Rectal smooth muscle tissue (tissue), 1 donor: ENCODE results near the gene BOLA1.
"Not testable (repeated sequence)": the region's sequence is repeated elsewhere in the genome, so short reads cannot be mapped to it uniquely, and the experiment has no call there.

Experiments
- H3K27ac ChIP-seq: one replicate; pipeline ENCODE4 v1.7.0; 2013; ENCODE audit warnings: low read depth, low read length, inconsistent platforms
- H3K27me3 ChIP-seq: one replicate; pipeline ENCODE4 v1.7.0; 2013; ENCODE audit warnings: low read length; ENCODE audit not compliant: control insufficient read depth, insufficient read depth
- H3K36me3 ChIP-seq: one replicate; pipeline ENCODE4 v1.7.0; 2013; ENCODE audit warnings: low read length; ENCODE audit not compliant: control insufficient read depth, insufficient read depth
- H3K4me1 ChIP-seq: one replicate; pipeline ENCODE4 v1.7.0; 2013; ENCODE audit warnings: low read length; ENCODE audit not compliant: control insufficient read depth, insufficient read depth
- H3K4me3 ChIP-seq: one replicate; pipeline ENCODE4 v1.7.0; 2013; ENCODE audit warnings: low read length
- H3K9ac ChIP-seq: one replicate; pipeline ENCODE4 v1.7.0; 2013; ENCODE audit warnings: low read length

BOLA1 gene

GRCh38 chr1:149938668-149939003 lies 39.3 kb downstream of the BOLA1 start:
- H3K27me3 ChIP-seq, H3K36me3 ChIP-seq, H3K9ac ChIP-seq: not testable (repeated sequence)
- Histone ChIP-seq H3K4me3 (peak overlapping the region; percentile 52), H3K27ac (peak overlapping the region; percentile 86), H3K4me1 (peaks cover 24% of the 10 kb centered on the region)

- no peak overlapping the region for H3K9ac ChIP-seq
- no peak overlapping the region for H3K4me3 ChIP-seq
- H3K27ac ChIP-seq: no peak overlapping the region
- peaks cover 4% of the 10 kb centered on the region for H3K36me3 ChIP-seq
- H3K4me1 ChIP-seq: peaks cover 22% of the 10 kb centered on the region
- H3K27me3 ChIP-seq: no peaks in the 10 kb centered on the region
These were observed 41.1 kb downstream of the BOLA1 start for GRCh38 chr1:149940427-149940826.

- Histone ChIP-seq H3K27ac (no peak overlapping the region), H3K36me3 (peaks cover 6% of the 10 kb centered on the region), H3K4me3 (no peak overlapping the region), H3K9ac (no peak overlapping the region), H3K27me3 (no peaks in the 10 kb centered on the region), H3K4me1 (peaks cover 16% of the 10 kb centered on the region)
These were observed 42.8 kb downstream of the BOLA1 start for GRCh38 chr1:149942207-149942606.

GRCh38 chr1:149942885-149943284 lies 43.5 kb downstream of the BOLA1 start:
- H3K4me3 ChIP-seq: no peak overlapping the region
- H3K36me3 ChIP-seq: peaks cover 6% of the 10 kb centered on the region
- peaks cover 10% of the 10 kb centered on the region for H3K4me1 ChIP-seq
- H3K27ac ChIP-seq: no peak overlapping the region
- no peak overlapping the region for H3K9ac ChIP-seq
- H3K27me3 ChIP-seq: no peaks in the 10 kb centered on the region

- Histone ChIP-seq H3K36me3 (peaks cover 13% of the 10 kb centered on the region), H3K4me3 (no peak overlapping the region), H3K4me1 (no peaks in the 10 kb centered on the region), H3K9ac (no peak overlapping the region), H3K27me3 (no peaks in the 10 kb centered on the region), H3K27ac (no peak overlapping the region)
These were observed 45.8 kb downstream of the BOLA1 start for GRCh38 chr1:149945206-149945605.

- no peaks in the 10 kb centered on the region for H3K4me1 ChIP-seq
- no peak overlapping the region for H3K4me3 ChIP-seq
- no peak overlapping the region for H3K9ac ChIP-seq
- no peaks in the 10 kb centered on the region for H3K27me3 ChIP-seq
- no peak overlapping the region for H3K27ac ChIP-seq
- peaks cover 13% of the 10 kb centered on the region for H3K36me3 ChIP-seq
These were observed 50.5 kb downstream of the BOLA1 start for GRCh38 chr1:149949911-149950310.
